Pancreas (tissue), 10 donors: ENCODE measurements around the gene WNT11. TPM values are rescaled to one million over a fixed set of nuclear protein-coding genes. Genes with fewer than 3 reads are reported as not detected.

Experiments
- ATAC-seq, 4 donors: fragments of 200-7000 bp; cut with Tn5 transposase; one replicate each; pipeline versions ENCODE4 v1.8.0 to v1.9.1; 2020; ENCODE audit warnings: mild to moderate bottlenecking in 4 of 4, moderate library complexity in 4 of 4
- DNase-seq, 6 donors: peaks; one replicate each; pipeline ENCODE4 v3.0.0-alpha.2; 2020
- FAIRE-seq: peaks from 2 replicates; lab custom pipeline; 2012; peaks lifted over from hg19 to GRCh38; lab: Jason Lieb, UNC
- H3K27ac ChIP-seq, 4 donors: fragments of 200-600 bp; sonication (generic); 1 replicate in 3 of 4; 2 replicates in 1 of 4; pipeline versions ENCODE4 v1.5.0 to v1.8.0; 2020
- H3K27me3 ChIP-seq, 4 donors: fragments of 200-600 bp; one replicate each; pipeline ENCODE4 v1.8.0; 2021
- H3K36me3 ChIP-seq, 3 donors: fragments of 200-600 bp; sonication (generic) in 1 of 3; one replicate each; pipeline versions ENCODE4 v1.5.0 to v1.8.0; 2020 to 2021
- H3K4me1 ChIP-seq, 3 donors: fragments of 200-600 bp; one replicate each; pipeline ENCODE4 v1.8.0; 2021
- H3K4me3 ChIP-seq, 4 donors: fragments of 200-600 bp; sonication (generic) in 2 of 4; one replicate each; pipeline versions ENCODE4 v1.5.0 to v1.8.0; 2020 to 2021
- H3K9me3 ChIP-seq, 4 donors: fragments of 200-600 bp; one replicate each; pipeline ENCODE4 v1.8.0; 2021
- WGBS, 2 donors: extraction: QIAGEN DNeasy Blood & Tissue Kit; methylation state at CpG; one replicate each; pipeline ENCODE4 v1.1.7; 2013; 5-methylcytosine and 5-hydroxymethylcytosine counted together
- intact Hi-C, 3 donors: fragments of 100-400 bp; cut with DNase I; formaldehyde crosslinking; loops; one replicate each; pipeline versions ENCODE4 v1.11.1 to v1.14.2; 2022
- polyA plus RNA-seq, 2 donors: library from polyadenylated mRNA; stranded (reverse); fragments of 200-250 nt; gene quantifications; one replicate each; pipeline ENCODE4 v1.2.3, GENCODE V29; 2013
- total RNA-seq, 6 donors: library from RNA; stranded (reverse); fragmentation: NEBNext Ultra II Directional in 4 of 6; extraction: Animal tissue kit (Norgen Biotek cat#: 25700) in 4 of 6; gene quantifications; one replicate each; pipeline versions ENCODE4 v1.2.1 to v1.2.4, GENCODE V29; 2021 to 2023
- TF ChIP-seq, protein P1 (sequence below), 4 donors: fragments of 200-600 bp; sonication (generic) in 3 of 4; IDR thresholded peaks; one replicate each; pipeline versions ENCODE4 v1.5.0 to v1.8.0; 2021; ENCODE audit warnings: antibody characterized with exemption in 4 of 4
- donor health status: healthy with polysubstance abuse.
- donor health status: DM: no; HTN: no; CAD: no; lungs with moderate emphysema.
- donor health status: DM: no; HTN: no; CAD: no.
- donor health status: control.
- donor health status: control.
- donor health status: Bipolar disorder and iron deficiency.
- donor health status: DM: yes; HTN: yes; CAD: no.
- donor health status: DM: no; HTN: no; CAD: no.
- donor health status: DM: no; HTN: no; CAD: no.
- donor health status: DM: yes; HTN: yes; CAD: no.

WNT11 gene
- total and polyA plus RNA-seq, 8 donors: 2.6 to 30.5 (median 6.2) TPM

GRCh38 chr11:76179147-76179546 is 27.2 kb downstream of the WNT11 start:
- intact Hi-C loops: no loop called here
- TF ChIP-seq, protein P1, sequence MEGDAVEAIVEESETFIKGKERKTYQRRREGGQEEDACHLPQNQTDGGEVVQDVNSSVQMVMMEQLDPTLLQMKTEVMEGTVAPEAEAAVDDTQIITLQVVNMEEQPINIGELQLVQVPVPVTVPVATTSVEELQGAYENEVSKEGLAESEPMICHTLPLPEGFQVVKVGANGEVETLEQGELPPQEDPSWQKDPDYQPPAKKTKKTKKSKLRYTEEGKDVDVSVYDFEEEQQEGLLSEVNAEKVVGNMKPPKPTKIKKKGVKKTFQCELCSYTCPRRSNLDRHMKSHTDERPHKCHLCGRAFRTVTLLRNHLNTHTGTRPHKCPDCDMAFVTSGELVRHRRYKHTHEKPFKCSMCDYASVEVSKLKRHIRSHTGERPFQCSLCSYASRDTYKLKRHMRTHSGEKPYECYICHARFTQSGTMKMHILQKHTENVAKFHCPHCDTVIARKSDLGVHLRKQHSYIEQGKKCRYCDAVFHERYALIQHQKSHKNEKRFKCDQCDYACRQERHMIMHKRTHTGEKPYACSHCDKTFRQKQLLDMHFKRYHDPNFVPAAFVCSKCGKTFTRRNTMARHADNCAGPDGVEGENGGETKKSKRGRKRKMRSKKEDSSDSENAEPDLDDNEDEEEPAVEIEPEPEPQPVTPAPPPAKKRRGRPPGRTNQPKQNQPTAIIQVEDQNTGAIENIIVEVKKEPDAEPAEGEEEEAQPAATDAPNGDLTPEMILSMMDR (IDR thresholded peaks at IDR 0.05): no peak
- Histone ChIP-seq H3K9me3 (no peaks in the 10 kb centered on the region), H3K4me1 (no peaks in the 10 kb centered on the region), H3K27me3 (no peaks in the 10 kb centered on the region), H3K4me3 (no peak overlapping the region), H3K27ac (no peak overlapping the region), H3K36me3 (no peaks in the 10 kb centered on the region)
- FAIRE-seq: no peak
- WGBS, 2 donors: 73 to 79% methylated on average over 13 of the region's 13 CpGs
- DNase-seq: no peak
- ATAC-seq: no peak

- Histone ChIP-seq H3K36me3 (no peaks in the 10 kb centered on the region), H3K27ac (no peak overlapping the region), H3K4me3 (no peak overlapping the region), H3K4me1 (no peaks in the 10 kb centered on the region), H3K9me3 (no peaks in the 10 kb centered on the region), H3K27me3 (no peaks in the 10 kb centered on the region)
- DNase-seq: no peak
- FAIRE-seq: no peak
- intact Hi-C loops: no loop called here
- TF ChIP-seq, protein P1 (IDR thresholded peaks at IDR 0.05): no peak
- 87 to 89% methylated on average over 6 of the region's 6 CpGs for WGBS, 2 donors
- ATAC-seq: no peak
Measured at GRCh38 chr11:76177250-76177686, 29.0 kb downstream of the WNT11 start.

DNA sequence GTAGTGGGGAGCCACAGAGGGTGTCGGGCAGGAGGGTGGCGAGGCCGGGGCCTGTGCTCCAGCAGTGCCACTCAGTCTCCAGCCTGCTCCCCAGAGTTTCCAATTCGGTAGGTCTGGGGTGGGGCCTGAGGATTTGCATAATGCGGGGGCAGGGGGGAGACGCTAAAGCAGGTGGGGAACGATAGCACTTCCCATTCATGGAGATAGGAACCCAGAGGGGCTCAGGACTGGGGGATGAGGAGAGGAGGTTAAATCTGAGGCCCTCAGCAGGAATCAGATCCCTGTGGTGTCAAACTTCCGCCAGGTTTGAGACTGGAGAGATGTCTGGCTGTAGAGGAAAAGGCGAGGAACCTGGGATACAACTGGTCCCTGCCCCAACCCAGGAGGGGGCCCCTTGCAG is 29.8 kb downstream of the WNT11 start:
- no peaks in the 10 kb centered on the region for H3K27me3 ChIP-seq
- no peak for ATAC-seq
- H3K27ac ChIP-seq: no peak overlapping the region
- 89 to 90% methylated on average over 9 of the region's 9 CpGs for WGBS, 2 donors
- no peaks in the 10 kb centered on the region for H3K4me1 ChIP-seq
- H3K36me3 ChIP-seq: no peaks in the 10 kb centered on the region
- DNase-seq: no peak
- no peak for FAIRE-seq
- intact Hi-C loops: no loop called here
- H3K9me3 ChIP-seq: no peaks in the 10 kb centered on the region
- no peak overlapping the region for H3K4me3 ChIP-seq
- TF ChIP-seq, protein P1 (IDR thresholded peaks at IDR 0.05): no peak

DNA sequence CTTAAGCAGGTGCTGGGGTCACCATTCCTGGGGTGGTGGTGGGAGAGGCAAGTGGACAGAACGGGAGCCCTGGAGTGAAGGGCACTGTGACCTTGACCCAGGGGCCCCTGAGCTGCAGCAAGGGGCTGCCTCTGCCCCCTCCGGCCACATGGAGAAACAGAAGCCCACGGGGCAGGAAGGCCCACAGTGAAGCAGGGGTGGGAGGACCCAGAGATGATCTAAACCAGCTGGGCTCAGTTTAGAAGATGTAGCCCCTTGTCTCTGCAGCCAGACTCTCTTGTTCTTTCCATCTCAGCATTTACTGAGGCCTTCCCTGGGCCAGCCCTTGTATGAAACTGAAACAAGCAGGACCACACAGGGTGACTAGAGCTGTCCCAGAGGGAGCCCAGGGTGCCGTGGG is 30.5 kb downstream of the WNT11 start:
- Histone ChIP-seq H3K4me1 (no peaks in the 10 kb centered on the region), H3K27me3 (no peaks in the 10 kb centered on the region), H3K4me3 (no peak overlapping the region), H3K36me3 (no peaks in the 10 kb centered on the region), H3K27ac (no peak overlapping the region), H3K9me3 (no peaks in the 10 kb centered on the region)
- WGBS, 2 donors: 72 to 83% methylated on average over 4 of the region's 4 CpGs
- DNase-seq (no peak), ATAC-seq (no peak), FAIRE-seq (no peak)
- TF ChIP-seq, protein P1 (IDR thresholded peaks at IDR 0.05): no peak
- intact Hi-C loops: no loop called here

- no peak for ATAC-seq
- H3K9me3 ChIP-seq: no peaks in the 10 kb centered on the region
- H3K27ac ChIP-seq: no peak overlapping the region
- TF ChIP-seq, protein P1 (IDR thresholded peaks at IDR 0.05): no peak
- intact Hi-C loops: no loop called here
- H3K4me3 ChIP-seq: no peak overlapping the region
- H3K4me1 ChIP-seq: no peaks in the 10 kb centered on the region
- H3K36me3 ChIP-seq: no peaks in the 10 kb centered on the region
- 78 to 83% methylated on average over 5 of the region's 5 CpGs for WGBS, 2 donors
- H3K27me3 ChIP-seq: no peaks in the 10 kb centered on the region
- no peak for DNase-seq
- no peak for FAIRE-seq
Measured at GRCh38 chr11:76174330-76174729, 32.0 kb downstream of the WNT11 start.
